ENCODE data around the gene ZNF436. TPM values are rescaled to one million over a fixed set of nuclear protein-coding genes. Genes with fewer than 3 reads are reported as not detected.

ZNF436 gene
- total RNA-seq, 1 experiment from 2014 or later = 0.52 TPM

Other genes with a start within 250 kb of the ZNF436 start
- 45.4 and 48.2 TPM in 2 replicates for gene LUZP1, start 201.0 kb downstream of the ZNF436 start, total RNA-seq (2021)
- 3.1 and 3.3 TPM in 2 replicates for gene HTR1D, start 152.3 kb downstream of the ZNF436 start, total RNA-seq (2021)
- 196 and 197 TPM in 2 replicates for gene HNRNPR, start 25.6 kb downstream of the ZNF436 start, total RNA-seq (2021)
- 0.29 and 0.37 TPM in 2 replicates for gene TCEA3, start 54.9 kb upstream of the ZNF436 start, total RNA-seq (2021)
- 25.9 and 26.7 TPM in 2 replicates for gene ASAP3, start 114.3 kb upstream of the ZNF436 start, total RNA-seq (2021)
- 5.1 TPM in 2 replicates for gene E2F2, start 161.4 kb upstream of the ZNF436 start, total RNA-seq (2021)
- gene ID3, start 189.7 kb upstream of the ZNF436 start, total RNA-seq (2021) = 113 and 119 TPM in 2 replicates

Measured in H9 (cell line).